OCI-LY7 (cell line): ENCODE results near the gene SRGAP3.

ENCODE experiments used
- CTCF ChIP-seq: fragments of 200-600 bp; sonication (generic); conservative IDR thresholded peaks from 2 replicates; pipeline ENCODE4 v1.5.1; 2014; ENCODE audit warnings: mild to moderate bottlenecking, antibody characterized with exemption, low read length, moderate library complexity, mixed read lengths
- EZH2phosphoT487 ChIP-seq: fragments of 200-600 bp; sonication (generic); IDR thresholded peaks from 2 replicates; pipeline ENCODE4 v1.6.1; 2018; ENCODE audit warnings: low read depth, borderline replicate concordance, mild to moderate bottlenecking, mixed run types, antibody characterized with exemption, low read length, moderate library complexity, mixed read lengths

- TF ChIP-seq CTCF (no peak), EZH2phosphoT487 (no peak)
These were observed 281.9 kb downstream of the SRGAP3 start for GRCh38 chr3:8967553-8967952.
